Activated CD8-positive, alpha-beta memory T cell treated with anti-CD3 and anti-CD28 coated beads for 4 hours (primary cell): ENCODE data around the gene MFSD12.

Experiments
- DNase-seq, 2 donors: peaks; one replicate each; pipeline ENCODE4 v3.0.0-alpha.2; 2020; ENCODE audit warnings: low read depth in 2 of 2

MFSD12 gene

DNA sequence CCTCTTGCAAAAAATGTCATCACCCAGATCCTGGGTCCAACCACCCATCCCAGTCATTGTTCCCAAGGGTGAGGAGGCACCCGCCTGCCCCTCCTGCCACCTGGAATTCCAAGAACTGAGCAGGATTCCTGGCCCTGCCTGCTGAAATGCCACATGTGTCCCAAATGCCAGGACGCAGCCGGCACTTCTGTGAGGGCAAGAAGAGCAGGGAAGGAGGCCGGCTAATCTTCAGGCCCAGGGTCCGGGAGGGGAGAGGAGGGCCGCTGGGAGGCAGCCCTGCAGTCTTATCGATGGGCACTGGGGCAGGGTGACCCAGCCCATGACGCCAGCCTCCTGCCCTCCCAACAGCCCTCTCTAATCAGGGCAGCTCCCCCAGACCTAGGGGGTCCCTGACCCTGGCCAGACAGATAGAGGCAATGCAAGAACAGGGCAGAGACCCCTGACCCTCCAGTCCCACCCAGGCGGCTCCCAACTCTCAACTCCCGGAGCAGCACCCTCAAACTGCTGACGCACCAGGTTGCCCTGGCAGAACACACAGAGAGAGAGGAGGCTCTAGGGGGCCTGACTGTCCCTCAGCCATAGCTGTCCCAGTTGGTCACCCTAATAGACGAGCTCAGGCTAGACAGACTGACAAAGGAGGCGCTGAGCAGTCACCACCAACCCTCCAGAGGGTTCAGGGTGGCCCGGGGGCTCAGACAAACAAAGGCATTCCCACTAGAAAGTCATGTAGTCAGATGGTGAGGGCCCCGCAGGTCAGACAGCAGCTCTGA is 1.5 kb downstream of the MFSD12 start:
- DNase-seq, result no peak

DNA sequence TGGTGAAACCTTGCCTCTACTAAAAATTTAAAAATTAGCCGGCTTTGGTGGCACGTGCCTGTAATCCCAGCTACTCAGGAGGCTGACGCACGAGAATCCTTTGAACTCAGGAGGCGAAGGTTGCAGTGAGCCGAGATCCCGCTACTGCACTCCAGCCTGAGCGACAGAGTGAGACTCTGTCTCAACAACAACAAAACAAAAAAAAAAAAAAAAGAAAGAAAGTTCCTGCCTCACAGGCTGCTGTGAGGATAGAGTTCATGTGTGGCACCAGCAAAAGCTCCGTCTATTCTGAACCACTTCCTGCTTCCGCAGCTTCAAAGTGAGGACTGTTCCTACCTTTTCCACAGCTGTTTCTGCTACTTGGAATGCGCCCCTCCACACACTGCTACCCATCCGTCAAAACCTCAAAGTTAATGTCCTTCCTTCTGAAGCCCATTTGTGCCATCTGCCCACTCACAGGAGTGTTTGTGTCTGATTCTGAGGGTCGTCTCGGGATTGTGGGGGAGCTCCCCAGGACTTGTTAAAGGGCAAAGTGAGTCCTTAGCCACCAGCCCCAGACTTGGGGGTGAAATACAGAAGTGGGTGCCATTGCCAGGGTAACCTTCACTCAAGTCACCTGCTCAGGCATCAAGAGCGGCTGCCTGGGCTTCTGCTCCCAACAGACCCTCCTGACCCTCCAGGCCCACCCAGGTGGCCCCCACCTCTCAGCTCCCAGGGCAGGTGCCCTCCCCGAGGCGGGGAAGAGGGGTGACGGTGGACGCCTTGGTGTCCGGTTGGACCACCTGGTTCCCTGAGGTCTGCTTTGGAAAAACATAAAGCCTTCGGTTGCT is 2.9 kb downstream of the MFSD12 start:
- no peak for DNase-seq

DNA sequence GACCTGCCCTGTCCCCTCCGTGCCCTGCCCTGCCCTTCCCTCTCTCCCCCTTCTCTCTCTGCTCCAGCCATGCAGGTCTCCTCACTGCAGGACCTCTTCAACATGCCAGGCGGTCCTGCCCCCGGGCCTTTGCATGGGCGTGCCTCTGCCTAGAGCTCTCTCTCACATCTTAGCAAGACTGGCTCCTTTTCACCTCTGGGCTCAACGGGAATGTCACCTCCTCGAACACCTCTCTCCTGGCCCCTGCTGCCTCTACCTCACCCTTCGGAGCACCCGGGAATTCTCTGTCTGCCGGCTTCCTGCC is 5.6 kb downstream of the MFSD12 start:
- DNase-seq, result no peak

- DNase-seq, result no peak
Observed at GRCh38 chr19:3550947-3551791, 6.2 kb downstream of the MFSD12 start.

GRCh38 chr19:3549816-3550215 is 7.6 kb downstream of the MFSD12 start:
- no peak for DNase-seq

DNA sequence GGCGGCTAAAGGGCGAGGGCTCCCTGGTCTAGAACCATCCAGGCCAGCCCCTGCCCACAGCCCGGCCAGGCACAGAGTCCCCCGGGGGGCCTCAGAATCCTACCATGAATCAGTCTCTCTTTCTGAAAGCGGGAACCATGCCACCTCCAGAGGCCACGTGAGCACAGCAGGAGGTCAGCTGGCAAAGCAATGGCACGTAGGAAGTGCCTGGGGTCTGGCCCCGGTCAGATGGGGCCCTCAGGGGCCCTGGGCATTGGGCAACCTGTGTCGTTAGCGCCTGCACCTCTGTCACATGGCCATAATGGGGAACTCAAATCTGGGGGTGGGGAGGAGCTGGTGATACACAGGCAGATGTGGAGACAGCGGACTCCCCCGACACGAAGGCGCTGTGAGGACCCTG is 8.8 kb downstream of the MFSD12 start:
- DNase-seq, result no peak

DNA sequence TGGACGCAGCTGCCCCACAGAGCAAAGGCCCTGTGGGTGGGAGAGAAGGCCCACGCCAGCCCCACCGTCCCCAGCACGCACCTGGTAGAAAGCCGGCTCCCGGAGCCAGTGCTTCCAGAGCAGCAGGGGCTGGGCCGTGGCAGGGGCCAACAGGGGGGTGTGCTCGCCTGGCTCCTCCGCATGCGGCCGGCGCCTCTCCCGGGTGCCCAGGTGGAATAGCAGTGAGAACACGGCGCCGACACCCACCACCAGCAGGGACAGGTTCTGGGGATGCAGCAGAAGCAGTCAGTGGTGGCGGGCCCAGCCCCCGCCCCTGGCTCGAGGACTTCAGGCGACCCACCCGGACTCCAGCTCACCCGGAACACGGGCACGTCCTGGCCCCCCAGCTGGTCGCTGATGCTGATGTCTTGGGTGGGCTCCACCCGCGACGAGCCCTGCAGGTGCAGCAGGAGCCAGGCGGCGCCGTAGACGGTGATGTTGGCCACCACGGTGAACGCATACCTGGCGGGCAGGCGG is 9.6 kb downstream of the MFSD12 start:
- DNase-seq, result no peak

- no peak for DNase-seq
Observed at GRCh38 chr19:3547301-3547731, 10.1 kb downstream of the MFSD12 start.

DNA sequence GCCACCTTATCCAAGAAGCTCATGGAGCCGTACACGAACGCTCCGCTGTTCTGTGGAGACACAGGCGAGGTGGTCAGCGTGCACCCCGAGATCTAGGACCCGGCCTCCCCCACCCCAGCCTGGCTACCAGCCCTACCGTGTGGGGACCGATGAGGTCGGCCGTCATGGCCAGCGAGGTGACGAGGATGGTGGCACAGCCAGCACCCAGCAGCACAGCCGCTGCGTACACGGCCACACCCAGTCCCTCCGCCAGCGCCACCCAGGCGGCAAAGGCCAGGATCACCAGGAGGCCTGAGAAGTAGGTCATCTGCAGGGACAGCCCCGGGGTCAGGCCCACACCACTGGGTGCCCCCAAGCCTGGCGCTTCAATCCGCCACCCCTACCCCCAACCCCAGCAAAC is 11.3 kb downstream of the MFSD12 start:
- no peak for DNase-seq

- DNase-seq, result no peak
Observed at GRCh38 chr19:3545669-3546034, 11.7 kb downstream of the MFSD12 start.

GRCh38 chr19:3544742-3545668 is 12.4 kb downstream of the MFSD12 start:
- peak; percentile 28 to 55 for DNase-seq

GRCh38 chr19:3544058-3544376 is 13.4 kb downstream of the MFSD12 start:
- DNase-seq, result no peak

GRCh38 chr19:3543150-3544057 is 14.0 kb downstream of the MFSD12 start:
- DNase-seq, result no peak

- no peak for DNase-seq
Observed at GRCh38 chr19:3539756-3540118, 17.6 kb downstream of the MFSD12 start.

GRCh38 chr19:3538965-3539755 is 18.2 kb downstream of the MFSD12 start, which contains the start of gene TEKTIP1:
Gene TEKTIP1 (plus strand): TSS chr19:3539174. CDS start chr19:3539178, 4 bp downstream.
- DNase-seq, result no peak

DNA sequence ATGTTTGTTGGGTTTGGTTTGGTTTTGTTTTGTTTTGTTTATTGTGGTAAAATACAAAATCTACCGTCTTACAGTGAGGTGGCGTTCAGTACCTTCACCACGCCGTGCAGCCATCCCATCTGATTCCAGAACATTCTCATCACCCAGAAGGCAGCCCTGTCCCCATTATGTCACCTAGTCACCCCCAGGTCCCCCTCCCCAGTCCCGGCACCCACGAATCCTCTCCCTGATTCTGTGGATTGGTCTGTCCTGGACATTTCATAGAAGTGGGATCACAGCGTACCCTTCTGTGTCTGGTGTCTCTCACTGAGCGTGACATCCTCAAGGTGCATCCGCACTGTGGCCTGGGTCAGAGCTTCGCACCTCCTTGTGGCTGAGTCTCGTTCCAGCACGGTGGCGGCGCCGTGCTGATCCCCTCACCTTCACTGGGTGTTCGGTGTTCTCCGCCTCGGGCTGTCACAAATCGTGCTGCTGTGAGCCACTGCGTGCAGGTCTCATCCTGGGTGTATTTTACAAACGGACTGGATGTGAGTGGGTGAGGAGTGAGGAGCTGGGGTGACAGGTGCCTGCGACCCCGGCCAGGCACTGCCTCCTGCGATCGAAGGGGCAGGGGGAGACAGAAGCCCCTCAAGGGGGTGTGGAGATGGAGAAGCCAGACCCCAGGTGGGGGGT is 19.0 kb downstream of the MFSD12 start:
- no peak for DNase-seq

DNA sequence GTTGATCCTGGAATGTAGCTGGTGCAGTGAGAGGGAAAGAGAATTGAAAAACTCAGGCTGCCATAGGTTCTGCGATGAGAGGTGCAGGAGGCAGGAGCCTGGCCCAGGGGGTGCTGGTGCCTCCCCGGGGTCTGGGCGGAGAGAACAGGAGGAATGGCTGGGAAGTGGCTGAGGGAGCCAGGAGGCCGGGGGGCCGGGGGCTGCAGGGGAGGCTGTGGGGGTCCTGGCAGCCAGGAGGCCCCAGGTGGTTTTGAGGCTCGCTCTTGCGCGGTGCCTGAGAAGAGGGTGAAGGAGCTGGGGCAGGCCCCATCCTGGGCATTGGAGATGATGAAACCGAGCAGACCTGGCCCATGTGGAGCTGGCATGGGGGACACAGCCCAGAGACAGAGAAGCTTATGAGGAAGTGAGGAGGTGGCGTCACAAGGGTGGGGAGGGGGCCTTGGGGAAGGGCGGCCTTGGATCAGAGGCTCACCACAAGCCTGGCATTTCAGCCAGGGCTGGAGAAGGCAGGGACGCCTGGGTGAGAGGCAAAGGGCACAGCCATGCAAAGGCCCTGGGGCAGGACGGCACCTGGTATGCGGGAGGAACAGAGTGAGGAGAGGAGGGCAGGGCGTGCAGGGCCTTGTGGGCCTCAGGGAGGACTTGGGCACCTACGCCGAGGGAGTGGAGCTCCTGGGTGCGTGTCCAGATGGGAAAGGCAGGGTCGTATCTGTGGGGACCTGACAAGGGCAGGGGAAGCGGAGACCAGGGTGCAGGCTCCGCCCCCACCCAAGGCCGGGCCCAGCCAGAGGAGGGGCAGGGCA is 19.7 kb downstream of the MFSD12 start:
- DNase-seq, result no peak

DNA sequence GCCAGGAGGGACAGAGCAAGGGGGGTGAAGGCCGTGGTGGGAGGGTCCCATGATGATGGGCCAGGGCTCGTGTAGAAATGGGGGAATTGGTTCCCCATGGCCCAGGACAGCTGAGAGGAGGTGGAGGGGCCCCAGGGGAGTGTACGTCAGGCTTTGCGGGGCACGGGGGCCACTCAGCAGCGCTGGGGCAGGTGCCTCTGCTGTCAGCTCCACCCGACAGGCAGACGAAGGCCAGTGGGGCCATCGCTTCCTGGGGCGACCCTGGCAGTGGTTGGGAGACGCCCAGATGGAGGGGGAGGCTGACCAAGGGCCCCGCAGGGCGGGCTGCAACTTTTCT is 20.3 kb downstream of the MFSD12 start:
- DNase-seq, result no peak
